BLaER1 treated with 17β-estradiol and CSF1 and Interleukin-3, amounts not matched to agents 10 nM and 100 nM (cell line): ENCODE measurements around the gene SRMS.

Experiments
- H3K27ac ChIP-seq, 11 experiments: shearing (Covaris generic); formaldehyde crosslinking; 2 replicates each; pipeline ENCODE4 v1.8.1; 2022
- H3K27me3 ChIP-seq, 11 experiments: shearing (Covaris generic); formaldehyde crosslinking; 2 replicates each; pipeline ENCODE4 v1.8.1; 2022
- H3K36me3 ChIP-seq, 11 experiments: shearing (Covaris generic); formaldehyde crosslinking; 2 replicates each; pipeline ENCODE4 v1.8.1; 2022
- H3K4me1 ChIP-seq, 10 experiments: shearing (Covaris generic); formaldehyde crosslinking; 2 replicates each; pipeline ENCODE4 v1.8.1; 2022
- H3K4me2 ChIP-seq, 11 experiments: shearing (Covaris generic); formaldehyde crosslinking; 2 replicates each; pipeline ENCODE4 v1.8.1; 2022
- H3K4me3 ChIP-seq, 10 experiments: shearing (Covaris generic); formaldehyde crosslinking; 2 replicates each; pipeline ENCODE4 v1.8.1; 2022
- H3K9ac ChIP-seq, 11 experiments: shearing (Covaris generic); formaldehyde crosslinking; 2 replicates each; pipeline ENCODE4 v1.8.1; 2022
- H3K9me3 ChIP-seq, 11 experiments: shearing (Covaris generic); formaldehyde crosslinking; replicated peaks in 1 of 11; 2 replicates each; pipeline ENCODE4 v1.8.1; 2022
- H4K20me1 ChIP-seq, 11 experiments: shearing (Covaris generic); formaldehyde crosslinking; 2 replicates each; pipeline ENCODE4 v1.8.1; 2022
- Cebpa-rat ChIP-seq, 11 experiments: shearing (Covaris generic); IDR thresholded peaks; 2 replicates each; pipeline ENCODE4 v1.8.1; 2022

SRMS gene

GRCh38 chr20:63582382-63583063, 35.0 kb upstream of the SRMS start:
- Histone ChIP-seq H3K4me1 (peaks cover 12 to 63% (median 49%) of the 10 kb centered on the region in 10 experiments), H3K27me3 (peaks cover 0 to 62% (median 0%) of the 10 kb centered on the region in 11 experiments; a peak in 7 of 22 replicates), H3K4me3 (no peak overlapping the region), H3K4me2 (peak overlapping the region in 2 of 11 experiments; percentile 32 to 98; a peak in 3 of 22 replicates), H3K9ac (peak overlapping the region in 2 of 11 experiments; percentile 15 to 25; a peak in 2 of 22 replicates), H3K9me3 (no peaks in the 10 kb centered on the region), H3K27ac (peak overlapping the region in 6 of 11 experiments; percentile 4 to 75 (median 64); a peak in 7 of 22 replicates), H3K36me3 (peaks cover 0 to 6% (median 0%) of the 10 kb centered on the region in 11 experiments; a peak in 3 of 22 replicates), H4K20me1 (peaks cover 0 to 24% (median 2%) of the 10 kb centered on the region in 11 experiments; a peak in 10 of 22 replicates)
- no peak for TF ChIP-seq Cebpa-rat (IDR thresholded peaks at IDR 0.05)

DNA sequence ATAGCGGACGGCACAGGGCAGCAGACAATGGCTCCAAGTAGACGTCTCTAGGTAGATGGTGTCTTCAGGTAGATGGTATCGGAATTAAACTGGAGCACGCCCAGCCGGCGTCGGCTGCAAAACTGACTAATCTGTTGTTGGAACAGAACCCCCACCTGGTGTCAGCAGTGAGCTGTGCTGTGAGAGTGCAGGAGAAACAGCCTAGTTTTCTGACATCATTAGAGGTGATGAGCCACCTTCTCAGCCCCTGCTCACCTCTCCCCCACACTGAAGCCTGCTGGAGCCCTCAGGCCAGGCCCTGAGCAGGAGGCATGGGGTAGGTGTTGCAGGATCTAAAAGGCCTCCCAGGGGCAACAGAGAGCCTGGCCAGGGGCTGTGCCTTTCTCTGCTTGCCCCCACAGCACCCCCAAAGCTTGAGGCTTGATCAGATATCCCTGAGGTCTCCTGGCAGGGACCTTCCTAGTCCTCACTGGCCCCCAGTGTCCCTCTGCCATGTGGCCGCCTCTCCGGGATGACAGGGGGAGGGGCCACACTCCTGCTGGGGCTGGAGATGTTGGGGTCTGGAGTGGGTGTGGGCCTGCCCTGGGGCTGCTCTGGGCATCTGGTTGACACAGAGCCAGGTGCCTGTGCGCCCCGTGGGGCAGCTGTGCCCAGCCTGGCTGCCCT, 33.4 kb upstream of the SRMS start:
- peaks cover 0 to 72% (median 3%) of the 10 kb centered on the region in 11 experiments; a peak in 8 of 22 replicates for H3K27me3 ChIP-seq
- H3K4me3 ChIP-seq: no peak overlapping the region

GRCh38 chr20:63579017-63579694, 31.6 kb upstream of the SRMS start:
- H3K4me1 ChIP-seq: peaks cover 7 to 44% (median 28%) of the 10 kb centered on the region in 10 experiments; a peak in 19 of 20 replicates
- H4K20me1 ChIP-seq: peaks cover 0 to 11% (median 0%) of the 10 kb centered on the region in 11 experiments; a peak in 1 of 22 replicates
- H3K27me3 ChIP-seq: peaks cover 0 to 81% (median 7%) of the 10 kb centered on the region in 11 experiments; a peak in 9 of 22 replicates
- H3K27ac ChIP-seq: no peak overlapping the region
- no peaks in the 10 kb centered on the region for H3K9me3 ChIP-seq
- H3K9ac ChIP-seq: no peak overlapping the region
- no peaks in the 10 kb centered on the region for H3K36me3 ChIP-seq
- H3K4me3 ChIP-seq: no peak overlapping the region
- H3K4me2 ChIP-seq: peak overlapping the region in 6 of 11 experiments; percentile 3 to 42 (median 8); a peak in 5 of 22 replicates
- TF ChIP-seq Cebpa-rat (IDR thresholded peaks at IDR 0.05): 0 out of 22 replicates have a peak, but pooled peaks of 1 of the 11 experiments have one; percentile 11

More for the DNA sequence above, 33.4 kb upstream of the SRMS start:
- H3K9me3 ChIP-seq: no peaks in the 10 kb centered on the region
- no peaks in the 10 kb centered on the region for H3K36me3 ChIP-seq
- H3K27ac ChIP-seq: no peak overlapping the region; a peak in 1 of 22 replicates
- H3K4me1 ChIP-seq: peaks cover 0 to 47% (median 34%) of the 10 kb centered on the region in 10 experiments; a peak in 17 of 20 replicates
- H3K9ac ChIP-seq: no peak overlapping the region
- peaks cover 0 to 12% (median 0%) of the 10 kb centered on the region in 11 experiments; a peak in 2 of 22 replicates for H4K20me1 ChIP-seq
- H3K4me2 ChIP-seq: peak overlapping the region in 6 of 11 experiments; percentile 4 to 30 (median 8); a peak in 6 of 22 replicates
- no peak for TF ChIP-seq Cebpa-rat (IDR thresholded peaks at IDR 0.05)

DNA sequence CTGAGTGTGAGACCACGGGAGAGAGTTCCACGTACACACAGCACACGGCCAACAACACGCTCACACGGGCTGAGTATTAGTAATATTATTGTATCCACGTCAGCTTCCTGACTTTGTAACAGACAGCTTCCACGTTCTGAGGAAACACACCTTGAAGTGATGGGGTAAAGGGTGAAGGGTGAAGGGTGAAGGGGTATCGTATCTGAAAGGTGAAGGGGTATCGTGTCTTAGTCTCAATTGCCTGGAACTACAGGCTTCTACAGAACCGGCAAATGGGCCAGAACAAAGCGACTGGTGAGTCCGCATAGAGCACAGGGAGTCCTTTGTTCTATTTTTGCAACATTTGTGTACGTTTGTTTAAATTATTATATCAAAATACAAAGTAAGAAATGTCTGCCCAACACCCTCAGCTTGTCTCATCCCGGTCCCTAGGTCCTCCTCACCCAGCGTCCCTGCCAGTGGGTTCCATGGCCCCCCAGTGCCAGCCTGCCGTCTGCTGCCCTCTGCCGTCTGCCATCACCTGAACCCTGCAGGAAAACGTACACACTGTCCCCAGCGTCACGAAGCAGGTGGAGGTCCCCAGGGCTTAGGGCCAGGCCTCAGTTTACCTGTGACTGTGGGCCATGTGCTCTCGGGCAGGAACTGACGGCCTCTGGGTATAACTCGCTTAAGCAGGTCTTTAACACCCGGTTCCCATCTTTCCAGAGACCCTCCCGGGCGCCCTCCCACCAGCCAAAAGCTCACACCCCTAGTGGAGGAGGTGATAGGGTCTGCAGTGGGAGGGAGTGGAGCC, 30.9 kb upstream of the SRMS start:
- peaks cover 0 to 14% (median 2%) of the 10 kb centered on the region in 11 experiments; a peak in 10 of 22 replicates for H4K20me1 ChIP-seq
- H3K27me3 ChIP-seq: peaks cover 1 to 79% (median 9%) of the 10 kb centered on the region in 11 experiments
- H3K4me3 ChIP-seq: no peak overlapping the region
- peak overlapping the region in 6 of 11 experiments; percentile 3 to 42 (median 8); a peak in 5 of 22 replicates for H3K4me2 ChIP-seq
- peaks cover 10 to 40% (median 26%) of the 10 kb centered on the region in 10 experiments; a peak in 19 of 20 replicates for H3K4me1 ChIP-seq
- H3K9me3 ChIP-seq: no peaks in the 10 kb centered on the region
- no peak for TF ChIP-seq Cebpa-rat (IDR thresholded peaks at IDR 0.05)
- H3K27ac ChIP-seq: no peak overlapping the region
- no peak overlapping the region for H3K9ac ChIP-seq
- H3K36me3 ChIP-seq: no peaks in the 10 kb centered on the region

DNA sequence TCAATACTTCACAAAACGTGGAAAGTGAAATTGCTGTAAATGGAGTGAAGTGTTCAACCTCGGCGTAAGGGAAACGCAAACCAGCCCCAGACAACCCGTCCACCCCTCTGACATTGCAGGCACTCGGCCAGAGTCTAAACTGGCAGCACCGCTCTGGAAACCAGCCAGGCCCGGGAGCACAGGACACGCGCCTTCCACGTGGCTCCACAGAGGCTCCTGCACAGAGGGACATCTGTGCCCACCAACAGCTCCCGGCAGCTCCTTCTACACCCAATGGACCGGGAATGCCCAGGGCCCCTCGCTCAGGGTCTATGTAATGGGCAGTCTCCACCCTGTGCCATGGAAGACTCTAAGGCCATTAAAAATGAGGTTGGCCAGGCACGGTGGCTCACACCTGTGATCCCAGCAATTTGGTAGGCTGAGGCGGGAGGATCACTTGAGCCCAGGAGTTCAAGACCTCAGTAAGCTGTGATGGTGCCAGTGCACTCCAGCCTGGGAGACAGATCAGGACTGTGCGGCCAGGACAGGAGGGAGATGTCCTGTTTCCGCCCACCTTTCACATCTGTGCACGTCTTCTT, 29.9 kb upstream of the SRMS start:
- no peaks in the 10 kb centered on the region for H3K9me3 ChIP-seq
- TF ChIP-seq Cebpa-rat (IDR thresholded peaks at IDR 0.05): no peak
- H3K9ac ChIP-seq: no peak overlapping the region
- H3K27me3 ChIP-seq: peaks cover 12 to 80% (median 19%) of the 10 kb centered on the region in 11 experiments
- peaks cover 0 to 6% (median 0%) of the 10 kb centered on the region in 11 experiments; a peak in 3 of 22 replicates for H3K36me3 ChIP-seq
- H3K27ac ChIP-seq: no peak overlapping the region
- no peak overlapping the region for H3K4me2 ChIP-seq
- peaks cover 14 to 38% (median 30%) of the 10 kb centered on the region in 10 experiments; a peak in 19 of 20 replicates for H3K4me1 ChIP-seq
- no peak overlapping the region for H3K4me3 ChIP-seq
- H4K20me1 ChIP-seq: peaks cover 6 to 19% (median 12%) of the 10 kb centered on the region in 11 experiments; a peak in 21 of 22 replicates

- Histone ChIP-seq H4K20me1 (peaks cover 17 to 28% (median 22%) of the 10 kb centered on the region in 11 experiments), H3K27ac (no peak overlapping the region), H3K4me2 (no peak overlapping the region), H3K9ac (no peak overlapping the region), H3K9me3 (no peaks in the 10 kb centered on the region), H3K36me3 (peaks cover 0 to 13% (median 0%) of the 10 kb centered on the region in 11 experiments; a peak in 3 of 22 replicates), H3K4me3 (no peak overlapping the region), H3K27me3 (peaks cover 23 to 87% (median 30%) of the 10 kb centered on the region in 11 experiments), H3K4me1 (peaks cover 14 to 37% (median 30%) of the 10 kb centered on the region in 10 experiments; a peak in 19 of 20 replicates)
- TF ChIP-seq Cebpa-rat (IDR thresholded peaks at IDR 0.05): no peak
Observed at GRCh38 chr20:63576311-63576710, 28.8 kb upstream of the SRMS start.
